ENCODE data around the gene TSPEAR. TPM values are rescaled to one million over a fixed set of nuclear protein-coding genes. Genes with fewer than 3 reads are reported as not detected.
"Not testable (repeated sequence)": the region's sequence is repeated elsewhere in the genome, so short reads cannot be mapped to it uniquely, and the experiment has no call there.

TSPEAR gene
- total RNA-seq, 1 donor from 2014 or later, result not detected

DNA sequence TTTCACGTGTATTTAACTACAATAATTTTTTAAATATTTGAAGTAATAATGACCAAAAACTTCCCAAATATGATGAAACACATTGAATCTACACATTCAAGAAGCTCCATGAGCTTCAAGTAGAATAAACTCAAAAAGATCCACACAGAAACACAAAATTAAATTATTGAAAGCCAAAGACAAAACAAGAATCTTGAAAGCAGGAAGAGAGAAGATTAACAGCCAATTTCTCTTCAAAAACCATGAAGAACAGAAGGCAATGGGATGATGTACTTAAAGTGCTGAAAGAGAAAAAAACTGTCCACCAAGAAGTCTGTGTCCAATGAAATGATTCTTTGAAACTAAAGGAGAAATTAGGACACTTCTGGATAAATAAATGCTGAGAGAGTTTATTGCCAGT, 79.3 kb downstream of the TSPEAR start:
- Histone ChIP-seq H3K36me3 (ENCODE audit: control insufficient read depth, insufficient read depth, low read length) (no peaks in the 10 kb centered on the region), H3K4me3 (ENCODE audit: low read depth, low read length) (no peak overlapping the region), H3K27me3 (ENCODE audit: control insufficient read depth, insufficient read depth, low read length) (peaks cover 3% of the 10 kb centered on the region)
- TF ChIP-seq, protein P1, sequence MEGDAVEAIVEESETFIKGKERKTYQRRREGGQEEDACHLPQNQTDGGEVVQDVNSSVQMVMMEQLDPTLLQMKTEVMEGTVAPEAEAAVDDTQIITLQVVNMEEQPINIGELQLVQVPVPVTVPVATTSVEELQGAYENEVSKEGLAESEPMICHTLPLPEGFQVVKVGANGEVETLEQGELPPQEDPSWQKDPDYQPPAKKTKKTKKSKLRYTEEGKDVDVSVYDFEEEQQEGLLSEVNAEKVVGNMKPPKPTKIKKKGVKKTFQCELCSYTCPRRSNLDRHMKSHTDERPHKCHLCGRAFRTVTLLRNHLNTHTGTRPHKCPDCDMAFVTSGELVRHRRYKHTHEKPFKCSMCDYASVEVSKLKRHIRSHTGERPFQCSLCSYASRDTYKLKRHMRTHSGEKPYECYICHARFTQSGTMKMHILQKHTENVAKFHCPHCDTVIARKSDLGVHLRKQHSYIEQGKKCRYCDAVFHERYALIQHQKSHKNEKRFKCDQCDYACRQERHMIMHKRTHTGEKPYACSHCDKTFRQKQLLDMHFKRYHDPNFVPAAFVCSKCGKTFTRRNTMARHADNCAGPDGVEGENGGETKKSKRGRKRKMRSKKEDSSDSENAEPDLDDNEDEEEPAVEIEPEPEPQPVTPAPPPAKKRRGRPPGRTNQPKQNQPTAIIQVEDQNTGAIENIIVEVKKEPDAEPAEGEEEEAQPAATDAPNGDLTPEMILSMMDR (IDR thresholded peaks at IDR 0.05; ENCODE audit: insufficient read depth, low read length, poor library complexity, severe bottlenecking), result no peak
- DNase-seq (ENCODE audit: low read depth), result no peak

DNA sequence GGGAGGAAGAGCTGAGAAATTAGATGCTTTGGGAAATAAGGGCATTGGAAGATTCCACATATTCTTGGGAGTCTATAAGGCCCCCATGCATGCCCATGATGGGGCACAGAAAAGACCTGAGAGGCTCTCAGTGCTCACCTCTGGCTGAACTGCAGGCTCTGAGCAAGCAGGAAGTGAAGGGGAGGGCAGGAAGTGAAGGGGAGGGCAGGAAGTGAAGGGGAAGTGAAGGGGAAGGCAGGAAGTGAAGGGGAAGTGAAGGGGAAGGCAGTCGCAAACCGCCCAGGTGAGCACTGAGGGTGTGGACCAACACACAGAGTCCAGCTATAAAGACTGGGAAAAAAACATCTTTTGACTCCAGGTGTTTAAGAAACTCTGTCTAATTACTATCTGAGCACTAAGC, 80.9 kb downstream of the TSPEAR start:
- DNase-seq (ENCODE audit: low read depth), result no peak
- H3K36me3 ChIP-seq (ENCODE audit: control insufficient read depth, insufficient read depth, low read length), result no peaks in the 10 kb centered on the region
- TF ChIP-seq, protein P1 (IDR thresholded peaks at IDR 0.05; ENCODE audit: insufficient read depth, low read length, poor library complexity, severe bottlenecking), result no peak
- no peak overlapping the region for H3K4me3 ChIP-seq (ENCODE audit: low read depth, low read length)
- no peaks in the 10 kb centered on the region for H3K27me3 ChIP-seq (ENCODE audit: control insufficient read depth, insufficient read depth, low read length)

DNA sequence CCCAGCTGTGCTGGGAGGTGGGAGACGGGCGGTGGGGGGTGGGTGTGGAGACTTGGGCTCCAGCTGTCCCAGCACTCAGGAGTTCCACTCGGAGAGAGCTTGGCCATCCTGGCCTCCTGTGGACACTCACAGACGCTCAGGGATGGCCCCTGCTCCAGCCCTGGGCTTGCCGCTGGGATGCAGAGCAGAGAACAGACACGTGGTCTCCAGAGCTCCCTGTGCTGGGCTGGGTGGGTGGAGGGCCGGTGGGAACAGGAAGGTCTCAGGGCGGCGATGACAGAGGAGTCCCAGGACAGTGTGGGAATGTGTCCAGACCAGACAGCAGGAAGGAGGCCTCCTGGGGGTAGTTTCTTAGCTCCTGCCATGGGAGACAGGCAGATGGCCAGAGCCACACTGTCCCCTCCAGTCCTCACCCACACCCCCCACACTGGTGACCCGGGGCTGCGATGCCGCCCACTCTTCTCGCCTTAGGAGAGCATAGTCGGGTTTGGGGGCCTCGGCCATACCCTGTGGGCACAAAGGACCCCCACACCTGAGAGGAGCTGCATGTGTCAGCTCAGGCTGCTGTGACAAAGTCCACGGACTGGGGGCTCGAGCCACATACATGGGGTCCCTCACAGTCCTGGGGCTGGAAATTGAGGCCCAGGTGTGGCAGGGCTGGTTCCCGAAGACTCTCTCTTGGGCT, 82.5 kb downstream of the TSPEAR start:
- no peaks in the 10 kb centered on the region for H3K27me3 ChIP-seq (ENCODE audit: control insufficient read depth, insufficient read depth, low read length)
- H3K4me3 ChIP-seq (ENCODE audit: low read depth, low read length), result no peak overlapping the region
- no peaks in the 10 kb centered on the region for H3K36me3 ChIP-seq (ENCODE audit: control insufficient read depth, insufficient read depth, low read length)
- TF ChIP-seq, protein P1 (IDR thresholded peaks at IDR 0.05; ENCODE audit: insufficient read depth, low read length, poor library complexity, severe bottlenecking), result no peak
- no peak for DNase-seq (ENCODE audit: low read depth)

DNA sequence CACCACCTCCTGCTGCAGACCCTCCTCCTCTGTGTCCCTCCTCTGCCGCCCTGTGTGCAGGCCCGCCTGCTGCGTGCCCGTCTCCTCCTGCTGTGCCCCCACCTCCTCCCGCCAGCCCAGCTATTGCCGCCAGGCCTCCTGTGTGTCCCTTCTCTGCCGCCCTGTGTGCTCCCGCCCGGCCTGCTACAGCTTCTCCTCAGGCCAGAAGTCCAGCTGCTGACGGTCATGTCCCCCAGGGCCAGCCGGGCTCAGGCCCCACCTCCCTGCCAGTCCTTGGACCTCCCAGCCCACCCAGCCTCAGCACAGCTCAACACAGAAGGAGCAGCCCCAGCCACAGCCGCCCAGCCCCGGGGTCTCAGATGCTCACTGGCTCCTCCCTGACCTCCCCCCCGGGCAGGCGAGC, 83.5 kb downstream of the TSPEAR start:
- H3K4me3 ChIP-seq (ENCODE audit: low read depth, low read length); H3K36me3 ChIP-seq (ENCODE audit: control insufficient read depth, insufficient read depth, low read length); DNase-seq (ENCODE audit: low read depth); H3K27me3 ChIP-seq (ENCODE audit: control insufficient read depth, insufficient read depth, low read length): not testable (repeated sequence)

DNA sequence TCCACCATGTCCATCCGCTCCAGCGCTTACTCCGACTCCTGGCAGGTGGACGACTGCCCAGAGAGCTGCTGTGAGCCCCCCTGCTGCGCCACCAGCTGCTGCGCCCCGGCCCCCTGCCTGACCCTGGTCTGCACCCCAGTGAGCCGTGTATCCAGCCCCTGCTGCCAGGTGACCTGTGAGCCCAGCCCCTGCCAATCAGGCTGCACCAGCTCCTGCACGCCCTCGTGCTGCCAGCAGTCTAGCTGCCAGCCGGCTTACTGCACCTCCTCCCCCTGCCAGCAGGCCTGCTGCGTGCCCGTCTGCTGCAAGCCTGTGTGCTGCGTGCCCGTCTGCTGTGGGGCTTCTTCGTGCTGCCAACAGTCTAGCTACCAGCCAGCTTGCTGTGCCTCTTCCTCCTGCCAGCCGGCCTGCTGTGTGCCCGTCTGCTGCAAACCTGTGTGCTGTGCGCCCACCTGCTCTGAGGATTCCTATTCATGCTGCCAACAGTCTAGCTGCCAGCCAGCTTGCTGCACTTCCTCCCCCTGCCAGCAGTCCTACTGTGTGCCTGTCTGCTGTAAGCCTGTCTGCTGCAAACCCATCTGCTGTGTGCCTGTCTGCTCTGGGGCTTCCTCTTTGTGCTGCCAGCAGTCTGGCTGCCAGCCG, 84.1 kb downstream of the TSPEAR start:
- H3K4me3 ChIP-seq (ENCODE audit: low read depth, low read length); H3K27me3 ChIP-seq (ENCODE audit: control insufficient read depth, insufficient read depth, low read length); DNase-seq (ENCODE audit: low read depth); H3K36me3 ChIP-seq (ENCODE audit: control insufficient read depth, insufficient read depth, low read length): not testable (repeated sequence)

DNA sequence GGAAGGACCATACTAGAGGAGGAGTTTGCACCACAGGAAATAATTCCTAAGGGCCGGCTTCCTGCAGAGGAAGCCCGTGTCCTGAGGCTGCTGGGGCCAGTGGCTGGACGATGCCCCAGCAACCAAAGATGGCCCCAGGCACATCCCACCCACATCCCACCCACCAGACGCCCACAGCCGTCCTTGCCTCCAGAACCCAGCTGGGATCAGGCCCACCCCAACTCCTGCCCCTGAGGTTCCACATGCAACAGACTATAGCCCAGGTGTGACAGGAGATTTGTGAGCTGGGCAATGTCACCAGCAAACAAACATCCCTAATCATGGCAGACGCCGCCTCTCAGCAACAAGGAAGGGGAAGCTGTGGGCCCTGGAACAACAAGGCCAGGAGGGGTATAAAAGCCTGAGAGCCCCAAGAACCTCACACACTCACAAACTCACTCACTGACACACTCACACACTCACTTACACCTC, 84.7 kb downstream of the TSPEAR start, which contains the start of gene KRTAP10-9:
KRTAP10-9 (plus strand) TSS at position 421 of the 471 bp plus-strand sequence. CDS start 79 bp downstream, outside the sequence.
- no peak within 1 kb of the TSS for H3K4me3 ChIP-seq (ENCODE audit: low read depth, low read length)
- no peak for DNase-seq (ENCODE audit: low read depth)
- H3K27me3 ChIP-seq (ENCODE audit: control insufficient read depth, insufficient read depth, low read length), result no peaks in the 10 kb centered on the region
- TF ChIP-seq, protein P1 (IDR thresholded peaks at IDR 0.05; ENCODE audit: insufficient read depth, low read length, poor library complexity, severe bottlenecking), result no peak
- H3K36me3 ChIP-seq (ENCODE audit: control insufficient read depth, insufficient read depth, low read length), result no peaks in the 10 kb centered on the region

All from kidney epithelial cell (primary cell).